Adrenal gland (tissue), 12 donors: ENCODE results near the gene ST3GAL4. TPM values are rescaled to one million over a fixed set of nuclear protein-coding genes. Genes with fewer than 3 reads are reported as not detected.
A peak's percentile ranks its signal among the peaks of the same experiment; 100 is the strongest.

ENCODE experiments used
- DNase-seq, 7 donors: peaks; one replicate each; pipeline ENCODE4 v3.0.0-alpha.2; 2019 to 2020
- H3K27ac ChIP-seq, 5 donors: fragments of 200-600 bp; sonication (generic) in 4 of 5; 1 replicate in 3 of 5; 2 replicates in 2 of 5; pipeline versions ENCODE4 v1.5.1 to v1.8.0; 2016 to 2020; ENCODE audit warnings: mild to moderate bottlenecking in 1 of 5
- H3K27me3 ChIP-seq: fragments of 200-600 bp; 2 replicates; pipeline ENCODE4 v1.8.0; 2021
- H3K36me3 ChIP-seq, 2 donors: fragments of 200-600 bp; replicated peaks in 1 of 2; 1 replicate in 1 of 2; 2 replicates in 1 of 2; pipeline versions ENCODE4 v1.5.1 to v1.8.0; 2018 to 2022
- H3K4me1 ChIP-seq, 2 donors: fragments of 200-600 bp; replicated peaks in 1 of 2; 1 replicate in 1 of 2; 2 replicates in 1 of 2; pipeline versions ENCODE4 v1.5.1 to v1.8.0; 2018 to 2021
- H3K4me3 ChIP-seq, 4 donors: fragments of 200-600 bp; sonication (generic) in 3 of 4; one replicate each; pipeline ENCODE4 v1.5.1; 2016 to 2018
- H3K9me3 ChIP-seq, 3 donors: fragments of 200-600 bp; sonication (generic) in 1 of 3; replicated peaks in 1 of 3; 1 replicate in 2 of 3; 2 replicates in 1 of 3; pipeline versions ENCODE4 v1.5.1 to v1.8.0; 2016 to 2021
- CTCF ChIP-seq, 6 experiments: fragments of 450-650 bp in 4 of 6; fragments of 200-600 bp in 2 of 6; sonication (generic) in 1 of 6; IDR thresholded peaks; 1 replicate in 5 of 6; 2 replicates in 1 of 6; pipeline versions ENCODE4 v1.5.1 to v1.8.0; 2016 to 2021; ENCODE audit warnings: antibody characterized with exemption in 6 of 6, mild to moderate bottlenecking in 2 of 6, moderate library complexity in 1 of 6
- POLR2A ChIP-seq, 2 donors: fragments of 450-650 bp; IDR thresholded peaks; one replicate each; pipeline ENCODE4 v1.6.1; 2017; ENCODE audit warnings: antibody characterized with exemption in 2 of 2, mild to moderate bottlenecking in 2 of 2, moderate library complexity in 1 of 2
- WGBS, 4 donors: extraction: QIAGEN DNeasy Blood & Tissue Kit in 2 of 4; methylation state at CpG; one replicate each; pipeline versions ENCODE4 v1.1.5 to v1.1.7; 2013 to 2017; 5-methylcytosine and 5-hydroxymethylcytosine counted together
- intact Hi-C, 2 donors: fragments of 100-400 bp; cut with DNase I; formaldehyde crosslinking; loops; one replicate each; pipeline versions ENCODE4 v1.14.1 to v1.15.0; 2022 to 2023
- polyA plus RNA-seq, 3 donors: library from polyadenylated mRNA; stranded (reverse); fragments of 200-250 nt in 2 of 3; fragments of 350-450 nt in 1 of 3; fragmentation: Illumina TruSeq in 1 of 3; extraction: RNeasy Lipid Tissue Mini Kit (QIAGEN cat#74804) in 1 of 3; gene quantifications; one replicate each; pipeline ENCODE4 v1.2.3, GENCODE V29; 2013 to 2014
- total RNA-seq, 9 donors: library from RNA; depleted of rRNA in 4 of 9; stranded (reverse); fragments of >200 nt in 4 of 9; fragments of 120-200 nt in 1 of 9; fragmentation: NEBNext Ultra II Directional in 1 of 9; extraction: Animal tissue kit (Norgen Biotek cat#: 25700) in 1 of 9; gene quantifications; one replicate each; pipeline versions ENCODE4 v1.1.0 to v1.2.4, GENCODE V29; 2013 to 2023
- donor health status: healthy with polysubstance abuse.
- donor health status: Bipolar disorder and iron deficiency.
- donor health status: DM: yes; HTN: yes; CAD: no.
- donor health status: DM: no; HTN: no; CAD: no.
- donor health status: DM: no; HTN: no; CAD: no.
- donor health status: DM: yes; HTN: yes; CAD: no.

The ST3GAL4 gene
- total and polyA plus RNA-seq, 12 donors = 119 to 359 (median 163) TPM

GRCh38 chr11:126343051-126343450 lies 12.4 kb upstream of the ST3GAL4 start:
- no peak for TF ChIP-seq CTCF (IDR thresholded peaks at IDR 0.05)
- no peak for TF ChIP-seq POLR2A (IDR thresholded peaks at IDR 0.05)

GRCh38 chr11:126344141-126345080 lies 11.1 kb upstream of the ST3GAL4 start:
- no peak for TF ChIP-seq POLR2A (IDR thresholded peaks at IDR 0.05)
- TF ChIP-seq CTCF (IDR thresholded peaks at IDR 0.05) = no peak
- intact Hi-C loops = no loop called here
- no peak for DNase-seq
- peaks cover 0 to 18% of the 10 kb centered on the region in 2 donors for H3K36me3 ChIP-seq
- no peaks in the 10 kb centered on the region for H3K9me3 ChIP-seq
- H3K4me1 ChIP-seq = peaks cover 40 to 65% of the 10 kb centered on the region in 2 donors
- no peaks in the 10 kb centered on the region for H3K27me3 ChIP-seq
- H3K27ac ChIP-seq = peak overlapping the region in 4 of 5 donors; percentile 55 to 98 (median 95)
- H3K4me3 ChIP-seq = no peak overlapping the region
- WGBS, 4 donors = 75 to 89% (median 85%) methylated on average over 8 to 11 of the region's 11 CpGs

More at GRCh38 chr11:126343051-126343450, 12.4 kb upstream of the ST3GAL4 start:
- no peak overlapping the region for H3K4me3 ChIP-seq
- WGBS, 4 donors = 95 to 98% (median 96%) methylated on average over 11 to 16 of the region's 16 CpGs
- no peak for DNase-seq
- no peak overlapping the region for H3K27ac ChIP-seq
- peaks cover 27 to 53% of the 10 kb centered on the region in 2 donors for H3K4me1 ChIP-seq
- intact Hi-C loops = no loop called here
- H3K27me3 ChIP-seq = no peaks in the 10 kb centered on the region
- peaks cover 0 to 22% of the 10 kb centered on the region in 2 donors for H3K36me3 ChIP-seq
- no peaks in the 10 kb centered on the region for H3K9me3 ChIP-seq

- Histone ChIP-seq H3K27ac (peak overlapping the region; percentile 55 to 98 (median 95)), H3K9me3 (no peaks in the 10 kb centered on the region), H3K4me3 (no peak overlapping the region), H3K36me3 (peaks cover 0 to 18% of the 10 kb centered on the region in 2 donors), H3K27me3 (no peaks in the 10 kb centered on the region), H3K4me1 (peaks cover 44 to 65% of the 10 kb centered on the region in 2 donors)
- no peak for TF ChIP-seq POLR2A (IDR thresholded peaks at IDR 0.05)
- no peak for TF ChIP-seq CTCF (IDR thresholded peaks at IDR 0.05)
- intact Hi-C loops = no loop called here
- WGBS, 4 donors = 87 to 89% (median 87%) methylated on average over 11 to 16 of the region's 16 CpGs; no CpG with 5 or more reads in 1 of the 4 donors
- peak in 1 of 7 donors; percentile 19 for DNase-seq
These were observed 10.2 kb upstream of the ST3GAL4 start for GRCh38 chr11:126345283-126345682.

GRCh38 chr11:126345759-126346585 lies 9.5 kb upstream of the ST3GAL4 start:
- peak overlapping the region; percentile 93 to 98 (median 95) for H3K27ac ChIP-seq
- TF ChIP-seq CTCF (IDR thresholded peaks at IDR 0.05) (no peak), POLR2A (IDR thresholded peaks at IDR 0.05) (peak; percentile 50 to 93)
- intact Hi-C loops = no loop called here
- peak; percentile 83 to 98 (median 97) for DNase-seq
- H3K4me3 ChIP-seq = no peak overlapping the region
- H3K36me3 ChIP-seq = peaks cover 0 to 18% of the 10 kb centered on the region in 2 donors
- no peaks in the 10 kb centered on the region for H3K27me3 ChIP-seq
- 22 to 32% (median 24%) methylated on average over 17 of the region's 17 CpGs for WGBS, 4 donors
- H3K4me1 ChIP-seq = peaks cover 48 to 65% of the 10 kb centered on the region in 2 donors
- no peaks in the 10 kb centered on the region for H3K9me3 ChIP-seq
